IMR-90 (cell line): ENCODE data around the gene CFHR2. TPM values are rescaled to one million over a fixed set of nuclear protein-coding genes. Genes with fewer than 3 reads are reported as not detected.
"Not testable (repeated sequence)": the region's sequence is repeated elsewhere in the genome, so short reads cannot be mapped to it uniquely, and the experiment has no call there.

Experiments used
- ATAC-seq: fragments of 200-7000 bp; cut with Tn5 transposase; 2 replicates; pipeline ENCODE4 v1.9.1; 2020; ENCODE audit warnings: low read depth, mild to moderate bottlenecking, moderate library complexity
- BruUV-seq: library from RNA; stranded (reverse); fragments of 400-500 nt; replicated peaks from 2 replicates; lab custom pipeline; 2021; lab: Mats Ljungman, UMichigan
- CTCF ChIA-PET: fragments of 300-600 bp; formaldehyde crosslinking; extraction: SDS; loops from one replicate; lab custom pipeline; 2021; ENCODE audit warnings: antibody characterized with exemption; lab: Yijun Ruan, JAX
- POLR2A ChIA-PET: fragments of 300-600 bp; sonication (Branson Sonifier 250); formaldehyde crosslinking; loops from one replicate; lab custom pipeline; 2022; ENCODE audit warnings: antibody characterized with exemption; ENCODE audit not compliant: unreplicated experiment; lab: Charles Lee
- DNase-seq: peaks from one replicate; pipeline ENCODE4 v3.0.0; 2013
- H2AFZ ChIP-seq: replicated peaks from 2 replicates; pipeline ENCODE3; 2013; ENCODE audit warnings: low read length, mild to moderate bottlenecking; ENCODE audit not compliant: poor library complexity
- H2AK5ac ChIP-seq: 2 replicates; pipeline ENCODE4 v1.6.1; 2013; ENCODE audit warnings: low read depth, low read length, inconsistent platforms
- H2AK9ac ChIP-seq: replicated peaks from 2 replicates; pipeline ENCODE3; 2013; ENCODE audit warnings: mild to moderate bottlenecking, low read depth, low read length, moderate library complexity; ENCODE audit not compliant: poor library complexity
- H2BK120ac ChIP-seq: 2 replicates; pipeline ENCODE4 v1.6.1; 2013; ENCODE audit warnings: low read depth, low read length, inconsistent platforms
- H2BK15ac ChIP-seq: 3 replicates; pipeline ENCODE4 v1.6.1; 2013; ENCODE audit warnings: low read depth, low read length, inconsistent platforms
- H2BK20ac ChIP-seq: 2 replicates; pipeline ENCODE4 v1.6.1; 2013; ENCODE audit warnings: low read depth, mild to moderate bottlenecking, inconsistent platforms, low read length, moderate library complexity
- H2BK5ac ChIP-seq: 2 replicates; pipeline ENCODE4 v1.6.1; 2013; ENCODE audit warnings: mild to moderate bottlenecking, low read depth, low read length, inconsistent platforms; ENCODE audit not compliant: poor library complexity, severe bottlenecking
- H3K14ac ChIP-seq: replicated peaks from 2 replicates; pipeline ENCODE4 v1.6.1; 2013; ENCODE audit warnings: low read depth, low read length, inconsistent platforms
- H3K18ac ChIP-seq: 2 replicates; pipeline ENCODE4 v1.6.1; 2013; ENCODE audit warnings: low read depth, low read length, control low read depth
- H3K23ac ChIP-seq: 2 replicates; pipeline ENCODE4 v1.6.1; 2013; ENCODE audit warnings: low read depth, low read length, inconsistent platforms
- H3K27ac ChIP-seq: 2 replicates; pipeline ENCODE4 v1.5.1; 2013; ENCODE audit warnings: mild to moderate bottlenecking, control low read depth, low read length; ENCODE audit not compliant: insufficient read depth
- H3K27me3 ChIP-seq: 2 replicates; pipeline ENCODE4 v1.6.1; 2013; ENCODE audit warnings: low read length; ENCODE audit not compliant: control insufficient read depth, insufficient read depth
- H3K36me3 ChIP-seq: 2 replicates; pipeline ENCODE4 v1.6.1; 2013; ENCODE audit warnings: low read length, mixed read lengths; ENCODE audit not compliant: control insufficient read depth, insufficient read depth
- H3K4ac ChIP-seq: 2 replicates; pipeline ENCODE4 v1.6.1; 2013; ENCODE audit warnings: low read depth, low read length, inconsistent platforms
- H3K4me1 ChIP-seq: 2 replicates; pipeline ENCODE4 v1.6.1; 2013; ENCODE audit warnings: low read length, mixed read lengths; ENCODE audit not compliant: control insufficient read depth, insufficient read depth
- H3K4me2 ChIP-seq: 2 replicates; pipeline ENCODE4 v1.6.1; 2013; ENCODE audit warnings: low read depth, mild to moderate bottlenecking, control low read depth, low read length, moderate library complexity
- H3K4me3 ChIP-seq: 2 replicates; pipeline ENCODE4 v1.5.1; 2013; ENCODE audit warnings: low read depth, mild to moderate bottlenecking, control low read depth, low read length, moderate library complexity; ENCODE audit not compliant: insufficient read depth
- H3K56ac ChIP-seq: 2 replicates; pipeline ENCODE4 v1.6.1; 2013; ENCODE audit warnings: low read length, inconsistent platforms; ENCODE audit not compliant: insufficient read depth; ENCODE audit errors: extremely low read depth
- H3K79me1 ChIP-seq, 2 experiments: 2 replicates each; pipeline ENCODE4 v1.6.1; 2013; ENCODE audit warnings: low read length in 2 of 2, inconsistent platforms in 1 of 2, low read depth in 1 of 2
- H3K9ac ChIP-seq: 2 replicates; pipeline ENCODE4 v1.6.1; 2013; ENCODE audit warnings: low read depth, low read length, control low read depth
- H3K9me1 ChIP-seq: 2 replicates; pipeline ENCODE4 v1.6.1; 2013; ENCODE audit warnings: low read length, inconsistent platforms; ENCODE audit not compliant: insufficient read depth
- H3K9me3 ChIP-seq: 2 replicates; pipeline ENCODE4 v1.6.1; 2013; ENCODE audit warnings: low read length; ENCODE audit not compliant: control insufficient read depth, insufficient read depth
- H4K20me1 ChIP-seq: 2 replicates; pipeline ENCODE4 v1.6.1; 2013; ENCODE audit warnings: low read length, inconsistent platforms; ENCODE audit not compliant: insufficient read depth
- H4K5ac ChIP-seq: 2 replicates; pipeline ENCODE4 v1.6.1; 2013; ENCODE audit warnings: mild to moderate bottlenecking, low read depth, low read length, control low read depth
- H4K8ac ChIP-seq, 2 experiments: 2 replicates each; pipeline ENCODE4 v1.6.1; 2013; ENCODE audit warnings: low read depth in 2 of 2, low read length in 2 of 2, control low read depth in 1 of 2, inconsistent platforms in 1 of 2
- H4K91ac ChIP-seq: 2 replicates; pipeline ENCODE4 v1.6.1; 2013; ENCODE audit warnings: low read depth, low read length, inconsistent platforms; ENCODE audit not compliant: insufficient read depth
- WGBS, 2 experiments: methylation state at CpG; one replicate each; pipeline versions ENCODE4 v1.1.5 to v1.1.7; 2013; ENCODE audit warnings: missing lambda C conversion rate in 2 of 2; ENCODE audit not compliant: insufficient read length in 1 of 2; ENCODE audit errors: extremely low coverage in 2 of 2; 5-methylcytosine and 5-hydroxymethylcytosine counted together
- dilution Hi-C: fragments of 300-500 bp; cut with HindIII; formaldehyde crosslinking; loops from one replicate; pipeline ENCODE4 v1.14.3; 2018; ENCODE audit warnings: low sequenced_read_pairs; ENCODE audit not compliant: unreplicated experiment
- in situ Hi-C: fragments of 300-500 bp; cut with MboI; formaldehyde crosslinking; loops from 3 replicates; pipeline ENCODE4 v1.14.3; 2019; ENCODE audit warnings: low sequenced_read_pairs, inconsistent platforms, mixed read lengths
- intact Hi-C: fragments of 100-400 bp; cut with micrococcal nuclease; formaldehyde crosslinking; loops from 2 replicates; pipeline ENCODE4 v1.10.0; 2022
- polyA plus RNA-seq, 3 experiments: library from polyadenylated mRNA; depleted of rRNA; stranded (reverse); fragments of >200 nt; gene quantifications; 2 replicates each; pipeline ENCODE4 v1.2.3, GENCODE V29; 2012; ENCODE audit warnings: low replicate concordance in 1 of 3
- total RNA-seq: library from RNA; depleted of rRNA; stranded (reverse); fragments of >200 nt; gene quantifications from 2 replicates; pipeline ENCODE4 v1.2.3, GENCODE V29; 2012

CFHR2 gene
- total and polyA plus RNA-seq, 2 of the 4 experiments (the other 2 are of a cell fraction), result not detected

DNA sequence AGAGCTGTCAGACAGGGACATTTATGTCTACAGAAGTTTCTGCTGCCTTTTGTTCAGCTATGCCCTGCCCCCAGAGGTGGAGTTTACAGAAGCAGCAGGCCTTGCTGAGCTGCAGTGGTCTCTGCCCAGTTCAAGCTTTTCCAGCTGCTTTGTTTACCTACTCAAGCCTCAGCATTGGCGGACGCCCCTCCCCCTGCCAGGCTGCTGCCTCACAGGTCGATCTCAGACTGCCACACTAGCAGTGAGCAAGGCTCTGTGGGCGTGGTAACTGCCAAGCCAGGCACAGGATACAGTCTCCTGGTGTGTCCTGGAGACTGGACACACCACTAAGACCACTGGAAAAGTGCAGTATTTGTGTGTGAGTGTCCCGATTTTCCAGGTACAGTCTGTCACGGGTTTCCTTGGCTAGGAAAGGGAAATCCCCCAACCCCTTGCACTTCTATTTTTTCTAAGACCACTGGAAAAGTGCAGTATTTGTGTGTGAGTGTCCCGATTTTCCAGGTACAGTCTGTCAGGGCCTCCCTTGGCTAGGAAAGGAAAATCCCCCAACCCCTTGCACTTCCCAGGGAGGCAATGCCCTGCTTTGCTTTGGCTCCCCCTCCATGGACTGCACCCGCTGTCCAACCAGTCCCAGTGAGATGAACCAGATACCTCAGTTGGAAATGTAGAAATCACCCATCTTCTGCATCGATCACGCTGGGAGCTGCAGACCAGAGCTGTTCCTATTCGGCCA is 48.5 kb downstream of the CFHR2 start:
- BruUV-seq, H4K91ac ChIP-seq, H3K4me3 ChIP-seq, dilution Hi-C loops, H3K4me2 ChIP-seq, H4K8ac ChIP-seq, H3K9me1 ChIP-seq, H2AK9ac ChIP-seq, H3K4me1 ChIP-seq, H4K5ac ChIP-seq, H3K9ac ChIP-seq, H3K27me3 ChIP-seq, H3K79me1 ChIP-seq, H3K4ac ChIP-seq, H2BK120ac ChIP-seq, H2BK20ac ChIP-seq, H3K23ac ChIP-seq, H3K36me3 ChIP-seq, H3K14ac ChIP-seq, POLR2A ChIA-PET, H2AK5ac ChIP-seq, H2BK15ac ChIP-seq, H3K18ac ChIP-seq, in situ Hi-C loops, DNase-seq, H3K27ac ChIP-seq, CTCF ChIA-PET, intact Hi-C loops, H3K9me3 ChIP-seq, H4K20me1 ChIP-seq, H3K56ac ChIP-seq, H2BK5ac ChIP-seq: not testable (repeated sequence)
- WGBS, 2 experiments, result no CpG with 5 or more reads among the region's 11 CpGs
- peak; percentile 44; the same call in 1 of the 2 replicates for ATAC-seq
- peak overlapping the region; percentile 67 for H2AFZ ChIP-seq
